Endothelial cell of umbilical vein (primary cell): ENCODE data around the gene SLC66A2. TPM values are rescaled to one million over a fixed set of nuclear protein-coding genes. Genes with fewer than 3 reads are reported as not detected.

Source experiments
- BruUV-seq: library from RNA; stranded (reverse); fragments of 400-500 nt; replicated peaks from 2 replicates; lab custom pipeline; 2021; lab: Mats Ljungman, UMichigan
- CTCF ChIA-PET: fragments of 300-600, 350-600 bp; sonication (Branson Sonifier 250); formaldehyde crosslinking; loops from one replicate; lab custom pipeline; 2021; ENCODE audit warnings: antibody characterized with exemption, inconsistent platforms; lab: Charles Lee
- POLR2A ChIA-PET: fragments of 300-600, 350-600 bp; sonication (Branson Sonifier 250); formaldehyde crosslinking; loops from one replicate; lab custom pipeline; 2021; ENCODE audit warnings: antibody characterized with exemption, inconsistent platforms; lab: Charles Lee
- DNase-seq: peaks from one replicate; pipeline ENCODE4 v3.0.0-alpha.2; 2011; ENCODE audit warnings: low read depth, low spot score
- FAIRE-seq: peaks from 2 replicates; lab custom pipeline; 2011; peaks lifted over from hg19 to GRCh38; lab: Jason Lieb, UNC
- H2AFZ ChIP-seq: 2 replicates; pipeline ENCODE4 v1.6.0; 2012; ENCODE audit warnings: low read depth, low read length, control low read depth, inconsistent platforms
- H3K27ac ChIP-seq: 2 replicates; pipeline ENCODE4 v1.5.1; 2011; ENCODE audit warnings: low read depth, mild to moderate bottlenecking, control low read depth, low read length, moderate library complexity; ENCODE audit not compliant: insufficient read depth
- H3K27me3 ChIP-seq, 2 experiments: 2 replicates each; pipeline versions ENCODE4 v1.6.0 to v1.6.1; 2011; ENCODE audit warnings: low read length in 2 of 2, mixed read lengths in 1 of 2; ENCODE audit not compliant: control insufficient read depth in 2 of 2, insufficient read depth in 2 of 2
- H3K36me3 ChIP-seq, 2 experiments: 2 replicates in 1 of 2; 3 replicates in 1 of 2; pipeline ENCODE4 v1.5.1; 2011; ENCODE audit warnings: low read length in 2 of 2, mild to moderate bottlenecking in 1 of 2, moderate library complexity in 1 of 2; ENCODE audit not compliant: control insufficient read depth in 2 of 2, insufficient read depth in 2 of 2; ENCODE audit errors: extremely low read depth in 1 of 2
- H3K4me1 ChIP-seq: 3 replicates; pipeline ENCODE4 v1.5.1; 2011; ENCODE audit warnings: mild to moderate bottlenecking, low read length; ENCODE audit not compliant: control insufficient read depth, insufficient read depth; ENCODE audit errors: extremely low read depth
- H3K4me2 ChIP-seq: 2 replicates; pipeline ENCODE4 v1.6.1; 2011; ENCODE audit warnings: low read length, control low read depth, mixed read lengths; ENCODE audit not compliant: insufficient read depth
- H3K4me3 ChIP-seq, 3 experiments: fragments of 200-600 bp in 1 of 3; sonication (generic), shearing (Covaris generic) in 1 of 3; replicated peaks in 1 of 3; 2 replicates each; pipeline ENCODE4 v1.5.1; 2011 to 2016; ENCODE audit warnings: control low read depth in 3 of 3, low read length in 3 of 3, mild to moderate bottlenecking in 2 of 3, inconsistent platforms in 1 of 3, low read depth in 1 of 3, moderate library complexity in 1 of 3; ENCODE audit not compliant: insufficient read depth in 1 of 3
- H3K79me2 ChIP-seq: 2 replicates; pipeline ENCODE4 v1.6.0; 2012; ENCODE audit warnings: low read length, inconsistent platforms; ENCODE audit not compliant: control insufficient read depth, insufficient read depth
- H3K9ac ChIP-seq: replicated peaks from 2 replicates; pipeline ENCODE3; 2011; ENCODE audit warnings: low read length, control low read depth; ENCODE audit not compliant: insufficient read depth; ENCODE audit errors: extremely low read depth
- H3K9me1 ChIP-seq: replicated peaks from 3 replicates; pipeline ENCODE4 v1.6.0; 2011; ENCODE audit warnings: mild to moderate bottlenecking, low read length; ENCODE audit not compliant: control insufficient read depth, insufficient read depth; ENCODE audit errors: extremely low read depth
- H3K9me3 ChIP-seq: replicated peaks from 2 replicates; pipeline ENCODE4 v1.5.1; 2012; ENCODE audit warnings: low read length, inconsistent platforms; ENCODE audit not compliant: control insufficient read depth, insufficient read depth
- H4K20me1 ChIP-seq: replicated peaks from 2 replicates; pipeline ENCODE3; 2011; ENCODE audit warnings: mild to moderate bottlenecking, low read length; ENCODE audit not compliant: control insufficient read depth, insufficient read depth; ENCODE audit errors: extremely low read depth
- CTCF ChIP-seq, 2 donors: IDR thresholded peaks; 1 replicate in 1 of 2; 2 replicates in 1 of 2; pipeline ENCODE4 v1.5.1; 2011; ENCODE audit warnings: low read length in 2 of 2, mild to moderate bottlenecking in 2 of 2, moderate library complexity in 2 of 2, control low read depth in 1 of 2, inconsistent platforms in 1 of 2, low read depth in 1 of 2; ENCODE audit not compliant: insufficient read depth in 1 of 2; ENCODE audit errors: extremely low read depth in 1 of 2
- EZH2 ChIP-seq: IDR thresholded peaks from 2 replicates; pipeline ENCODE4 v1.6.1; 2012; ENCODE audit warnings: borderline replicate concordance, low read depth, mild to moderate bottlenecking, moderate library complexity, low read length, inconsistent platforms; ENCODE audit not compliant: severe bottlenecking
- FOS ChIP-seq: IDR thresholded peaks from 2 replicates; pipeline ENCODE4 v1.6.1; 2011; ENCODE audit warnings: mild to moderate bottlenecking, low read length, moderate library complexity, borderline replicate concordance; ENCODE audit not compliant: insufficient read depth
- GATA2 ChIP-seq: IDR thresholded peaks from 2 replicates; pipeline ENCODE4 v1.7.0; 2011; ENCODE audit warnings: low read depth, mild to moderate bottlenecking, moderate library complexity, mixed read lengths, low read length; ENCODE audit not compliant: insufficient read length, insufficient read depth
- JUN ChIP-seq: IDR thresholded peaks from 2 replicates; pipeline ENCODE4 v1.6.1; 2011; ENCODE audit warnings: borderline replicate concordance, low read depth; ENCODE audit not compliant: insufficient read length, insufficient read depth
- MAX ChIP-seq: IDR thresholded peaks from 2 replicates; pipeline ENCODE4 v1.6.1; 2011; ENCODE audit not compliant: insufficient read depth, insufficient read length
- MYC ChIP-seq: IDR thresholded peaks from one replicate; pipeline ENCODE4 v1.6.1; 2011; ENCODE audit warnings: mild to moderate bottlenecking, low read depth, low read length
- POLR2A ChIP-seq: IDR thresholded peaks from 2 replicates; pipeline ENCODE4 v1.6.1; 2012; ENCODE audit warnings: low read depth, mild to moderate bottlenecking, control low read depth, low read length
- POLR2AphosphoS5 ChIP-seq: IDR thresholded peaks from 2 replicates; pipeline ENCODE4 v1.6.1; 2012; ENCODE audit warnings: low read depth, mild to moderate bottlenecking, control low read depth, low read length, moderate library complexity; ENCODE audit not compliant: insufficient read depth
- dilution Hi-C: fragments of 300-500 bp; cut with MboI; formaldehyde crosslinking; loops from one replicate; pipeline ENCODE4 v1.15.0; 2019; ENCODE audit warnings: low sequenced_read_pairs; ENCODE audit not compliant: extremely low pct_ligation_motif_present
- intact Hi-C: fragments of 100-400 bp; cut with micrococcal nuclease; formaldehyde crosslinking; loops from one replicate; pipeline ENCODE4 v1.10.0; 2022
- polyA plus RNA-seq, 4 experiments: library from polyadenylated mRNA; depleted of rRNA in 3 of 4; stranded (reverse) in 3 of 4; unstranded in 1 of 4; fragments of >200 nt; gene quantifications; 2 replicates each; pipeline versions ENCODE4 v1.2.1 to v1.2.3, GENCODE V29; 2011 to 2012; ENCODE audit warnings: missing spikeins in 1 of 4
- total RNA-seq: library from RNA; stranded (reverse); gene quantifications from 2 replicates; pipeline ENCODE4 v1.2.3, GENCODE V29; 2021

Gene SLC66A2
- total and polyA plus RNA-seq, 2 donors (not counting 3 experiments of a cell fraction or from before 2014, with no cell fraction given): 32.5 to 37.1 TPM

DNA sequence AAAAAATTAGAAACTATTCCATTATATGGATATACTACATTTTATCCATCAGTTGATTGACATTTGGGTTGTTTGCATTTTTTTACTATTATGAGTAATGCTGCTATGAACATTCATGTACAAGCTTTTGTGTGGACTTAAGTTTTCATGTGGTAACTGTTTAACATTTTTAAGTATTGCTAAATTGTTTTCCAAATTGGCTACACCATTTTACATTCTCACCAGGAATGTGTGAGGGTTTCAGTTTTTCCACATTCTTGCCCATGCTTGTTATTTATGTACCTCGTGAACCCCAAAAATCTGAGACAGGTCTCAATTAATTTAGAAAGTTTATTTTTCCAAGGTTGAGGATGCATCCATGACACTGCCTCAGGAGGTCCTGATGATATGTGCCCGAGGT is 40.0 kb upstream of the SLC66A2 start:
- CTCF ChIA-PET: no interaction called here
- POLR2A ChIA-PET: no interaction called here
- no TSS peak for BruUV-seq

More for the DNA sequence above, 40.0 kb upstream of the SLC66A2 start:
- Histone ChIP-seq H3K4me1 (peaks cover 15% of the 10 kb centered on the region), H4K20me1 (no peaks in the 10 kb centered on the region), H3K27me3 (peaks cover 0 to 3% of the 10 kb centered on the region in 2 experiments), H3K9me3 (no peaks in the 10 kb centered on the region), H3K4me3 (no peak overlapping the region), H3K36me3 (no peaks in the 10 kb centered on the region), H2AFZ (no peak overlapping the region), H3K4me2 (no peak overlapping the region), H3K9me1 (no peaks in the 10 kb centered on the region), H3K79me2 (peaks cover 17% of the 10 kb centered on the region), H3K27ac (no peak overlapping the region), H3K9ac (no peak overlapping the region)
- intact Hi-C loops: no loop called here
- dilution Hi-C loops: no loop called here
- FAIRE-seq (no peak), DNase-seq (no peak)
- TF ChIP-seq CTCF (IDR thresholded peaks at IDR 0.05; ENCODE audit: extremely low read depth in 1 of 2, insufficient read depth in 1 of 2, low read depth in 1 of 2, low read length in 2 of 2) (no peak), POLR2AphosphoS5 (no peak), EZH2 (no peak), MAX (no peak), JUN (no peak), POLR2A (no peak), MYC (no peak), FOS (no peak), GATA2 (no peak)
